Vagina (tissue), 2 donors: ENCODE measurements around the gene SDR39U1.

Source experiments
- POLR2A ChIP-seq, 2 donors: fragments of 450-650 bp; IDR thresholded peaks; one replicate each; pipeline ENCODE4 v1.6.1; 2017; ENCODE audit warnings: antibody characterized with exemption in 2 of 2, mild to moderate bottlenecking in 2 of 2, moderate library complexity in 2 of 2
- POLR2AphosphoS5 ChIP-seq, 2 donors: sonication (generic); formaldehyde crosslinking; IDR thresholded peaks; one replicate each; pipeline ENCODE4 v1.9.0; 2017; ENCODE audit warnings: antibody characterized with exemption in 2 of 2, mild to moderate bottlenecking in 2 of 2, low read depth in 1 of 2; ENCODE audit not compliant: insufficient read depth in 1 of 2

- no peak for TF ChIP-seq POLR2AphosphoS5 (IDR thresholded peaks at IDR 0.05; ENCODE audit: insufficient read depth in 1 of 2, low read depth in 1 of 2)
- TF ChIP-seq POLR2A (IDR thresholded peaks at IDR 0.05), result no peak
These were observed 1.8 kb downstream of the SDR39U1 start for GRCh38 chr14:24440606-24441399.
